NK-92 (cell line): Measurements from ENCODE around the gene ST6GALNAC5.

Experiments used
- DNase-seq: peaks from one replicate; lab custom pipeline; 2025; ENCODE audit not compliant: unreplicated experiment; lab: John Stamatoyannopoulos, UW

The ST6GALNAC5 gene

GRCh38 chr1:77039739-77040138 lies 172.5 kb downstream of the ST6GALNAC5 start:
- DNase-seq: no peak

- no peak for DNase-seq
These were observed 173.5 kb downstream of the ST6GALNAC5 start for GRCh38 chr1:77040826-77041225.

- DNase-seq: no peak
These were observed 177.0 kb downstream of the ST6GALNAC5 start for GRCh38 chr1:77044133-77044849.

GRCh38 chr1:77047575-77047974 lies 180.3 kb downstream of the ST6GALNAC5 start:
- DNase-seq: no peak

- DNase-seq: no peak
These were observed 180.8 kb downstream of the ST6GALNAC5 start for GRCh38 chr1:77047978-77048614.

GRCh38 chr1:77048615-77049005 lies 181.3 kb downstream of the ST6GALNAC5 start:
- DNase-seq: no peak

GRCh38 chr1:77051425-77051824 lies 184.1 kb downstream of the ST6GALNAC5 start:
- no peak for DNase-seq

GRCh38 chr1:77056525-77056924 lies 189.2 kb downstream of the ST6GALNAC5 start:
- DNase-seq: no peak

- DNase-seq: no peak
These were observed 190.8 kb downstream of the ST6GALNAC5 start for GRCh38 chr1:77057994-77058585.

- DNase-seq: no peak
These were observed 192.7 kb downstream of the ST6GALNAC5 start for GRCh38 chr1:77060000-77060399.

- no peak for DNase-seq
These were observed 193.9 kb downstream of the ST6GALNAC5 start for GRCh38 chr1:77061162-77061561.

- DNase-seq: no peak
These were observed 195.8 kb downstream of the ST6GALNAC5 start for GRCh38 chr1:77063118-77063517.

- DNase-seq: no peak
These were observed 197.0 kb downstream of the ST6GALNAC5 start for GRCh38 chr1:77064246-77064645.

GRCh38 chr1:77065693-77066342 lies 198.5 kb downstream of the ST6GALNAC5 start:
- no peak for DNase-seq

GRCh38 chr1:77068013-77068412 lies 200.7 kb downstream of the ST6GALNAC5 start:
- no peak for DNase-seq

- DNase-seq: no peak
These were observed 209.5 kb downstream of the ST6GALNAC5 start for GRCh38 chr1:77076759-77077158.

- DNase-seq: no peak
These were observed 214.6 kb downstream of the ST6GALNAC5 start for GRCh38 chr1:77081834-77082233.

- no peak for DNase-seq
These were observed 217.2 kb downstream of the ST6GALNAC5 start for GRCh38 chr1:77084457-77084856.

GRCh38 chr1:77085109-77085508 lies 217.8 kb downstream of the ST6GALNAC5 start:
- DNase-seq: no peak

- no peak for DNase-seq
These were observed 222.5 kb downstream of the ST6GALNAC5 start for GRCh38 chr1:77089756-77090155.

GRCh38 chr1:77095236-77095635 lies 228.0 kb downstream of the ST6GALNAC5 start:
- DNase-seq: no peak
